Cerebellar nuclear complex (tissue), 1 donor: Measurements from ENCODE around the gene DPH5.
"Not testable (repeated sequence)": the region's sequence is repeated elsewhere in the genome, so short reads cannot be mapped to it uniquely, and the experiment has no call there.

Experiments
- DNase-seq, 2 experiments: peaks; one replicate each; lab custom pipeline; 2025; lab: John Stamatoyannopoulos, UW

The DPH5 gene

DNA sequence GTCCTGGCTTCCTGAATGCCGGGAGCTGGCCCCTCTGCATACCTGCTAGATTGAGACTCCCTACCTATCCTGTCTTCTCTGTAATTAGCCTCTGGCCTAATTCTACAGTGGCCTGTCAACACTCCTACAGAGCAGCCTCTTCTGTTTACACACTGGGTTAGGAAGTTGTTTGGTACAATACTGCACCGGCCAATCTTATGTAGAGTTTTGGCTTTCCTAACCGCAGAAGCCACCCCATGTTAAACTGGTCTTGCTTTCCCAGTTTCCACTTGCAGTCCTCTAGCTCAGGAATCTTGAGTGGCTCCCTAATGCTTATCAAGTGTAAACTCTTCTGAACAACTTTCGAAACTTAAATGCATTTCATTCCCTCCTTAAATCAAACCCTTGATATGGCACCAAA lies 42.8 kb downstream of the DPH5 start:
- DNase-seq: no peak

DNA sequence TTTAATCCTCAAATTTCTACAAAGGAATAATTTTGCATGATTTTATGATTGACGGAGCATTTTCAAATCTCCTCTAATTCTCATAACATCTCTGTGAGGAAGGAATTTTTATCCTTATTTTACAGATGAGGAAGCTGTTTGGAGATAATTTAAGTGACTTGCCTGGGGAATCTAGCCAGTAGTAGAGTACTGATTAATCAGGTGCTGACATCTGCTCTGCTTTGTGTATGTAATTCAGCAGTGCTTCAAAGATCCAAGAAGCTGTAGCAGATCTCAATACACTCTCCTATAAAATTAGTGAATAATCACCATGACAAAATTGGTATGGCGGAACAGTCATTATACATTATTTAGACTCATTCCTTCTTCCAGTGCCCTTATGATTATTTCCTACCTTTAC lies 46.0 kb downstream of the DPH5 start:
- DNase-seq: no peak

DNA sequence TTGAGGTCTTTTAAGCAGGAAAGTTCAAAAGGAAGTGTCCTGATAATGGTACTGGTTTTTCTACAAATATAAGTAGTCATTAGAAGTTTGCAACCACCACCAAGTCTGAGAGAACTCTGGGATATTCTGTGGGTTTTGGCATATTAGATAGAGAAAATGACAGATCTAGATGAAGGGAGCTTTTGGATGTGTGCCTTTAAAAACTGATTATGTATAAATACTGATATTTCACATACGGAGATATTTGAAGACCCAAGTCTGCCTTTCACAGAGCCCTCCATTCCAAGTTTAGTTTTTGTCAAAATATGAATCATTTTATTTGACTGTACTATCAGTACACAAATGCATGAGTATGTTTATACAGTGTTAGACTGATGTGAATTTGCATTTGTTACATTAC lies 48.6 kb downstream of the DPH5 start:
- DNase-seq: no peak

DNA sequence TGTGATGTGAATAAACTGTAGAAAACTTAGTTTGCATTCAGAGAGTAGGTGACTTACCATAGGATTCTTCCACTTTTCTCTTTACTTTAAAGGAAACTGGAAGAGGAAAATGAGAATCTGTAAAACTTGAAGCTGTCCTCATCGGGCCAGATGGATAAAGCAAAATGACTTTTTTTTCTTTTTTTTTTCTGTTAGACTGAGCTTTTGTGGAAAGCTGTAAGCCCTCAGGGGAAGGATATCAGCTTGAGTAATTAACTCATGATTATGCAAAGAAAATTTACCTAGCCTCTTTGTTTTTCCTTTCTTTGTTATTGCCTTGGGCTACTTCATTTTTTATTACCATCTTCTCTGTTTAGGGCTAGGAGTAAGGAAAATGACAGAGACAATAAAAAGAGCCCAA lies 53.4 kb downstream of the DPH5 start:
- DNase-seq: no peak

DNA sequence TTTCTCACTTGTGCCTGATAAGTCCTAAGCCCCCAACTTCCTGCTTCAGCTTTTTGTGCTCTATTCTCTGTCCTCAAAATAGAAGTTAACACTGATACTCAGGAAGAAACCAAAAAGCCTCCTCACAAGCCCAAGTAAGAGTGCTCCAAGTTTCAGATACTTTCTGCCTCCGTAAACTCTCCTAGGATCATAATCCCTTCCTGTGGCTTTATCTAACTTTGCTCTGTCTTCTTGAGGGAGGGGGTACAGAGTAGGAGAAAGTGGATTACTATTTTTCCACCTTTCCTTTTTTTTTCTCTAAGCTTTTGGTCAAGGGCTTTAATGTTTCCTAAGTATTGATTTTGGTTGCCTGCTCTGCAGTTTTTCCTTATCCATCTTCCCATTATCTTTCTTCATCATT lies 54.6 kb downstream of the DPH5 start:
- DNase-seq: no peak

DNA sequence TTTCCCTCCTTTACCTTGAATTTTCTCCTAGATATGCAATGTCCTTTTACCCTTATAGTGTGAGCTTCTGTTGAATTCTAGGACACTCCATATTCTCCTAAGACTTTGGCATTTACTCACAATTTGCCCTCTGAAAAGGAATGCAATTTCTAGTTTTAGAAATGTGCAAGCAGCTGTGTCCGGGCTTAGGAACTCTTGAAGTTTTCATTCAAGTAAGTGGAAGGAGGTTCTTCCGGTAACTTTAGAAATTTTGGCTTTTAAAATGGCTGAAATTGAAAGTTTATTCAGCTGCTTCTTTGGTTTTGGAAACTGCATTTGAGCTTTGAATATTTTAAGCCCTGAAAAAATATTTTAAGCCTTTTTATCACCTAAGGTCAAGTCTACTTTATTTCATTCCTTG lies 56.3 kb downstream of the DPH5 start:
- no peak for DNase-seq

DNA sequence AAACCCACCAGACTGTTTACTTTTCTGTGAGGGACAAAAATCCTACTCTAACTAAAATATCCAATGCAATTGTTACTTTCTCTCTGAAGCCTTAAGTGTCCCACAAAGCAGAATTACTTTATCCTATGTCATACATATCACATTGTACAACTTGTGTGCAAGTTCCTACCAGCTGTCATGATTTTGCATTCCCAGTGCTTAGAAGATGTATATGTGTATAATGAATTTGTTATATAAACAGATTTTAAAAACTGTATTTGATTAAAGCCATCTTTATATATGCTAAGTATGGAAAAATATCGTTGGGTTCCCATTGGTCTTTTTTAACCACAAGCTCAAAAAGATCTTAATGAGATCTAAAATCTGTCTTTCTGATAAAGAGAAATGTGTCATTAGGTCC lies 57.0 kb downstream of the DPH5 start:
- no peak for DNase-seq

DNA sequence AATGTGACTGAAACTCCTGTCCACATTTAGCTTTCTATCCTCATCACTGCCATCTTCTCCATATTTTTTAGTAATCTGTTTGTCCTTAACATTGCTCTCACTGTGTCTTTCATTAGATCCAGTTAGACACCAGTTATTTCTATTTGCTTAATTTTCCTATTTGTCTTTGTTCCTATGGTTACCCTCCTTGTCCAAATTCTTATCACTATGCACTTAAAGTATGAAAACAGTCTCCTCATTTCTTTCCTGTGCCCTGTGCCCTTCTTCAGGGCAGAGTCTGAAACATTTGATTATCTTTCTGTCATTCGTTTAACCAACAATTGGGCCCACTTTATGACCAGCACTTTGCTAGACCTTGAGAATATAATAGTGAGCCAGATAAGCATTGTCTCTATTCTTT lies 65.5 kb downstream of the DPH5 start:
- DNase-seq: no peak

DNA sequence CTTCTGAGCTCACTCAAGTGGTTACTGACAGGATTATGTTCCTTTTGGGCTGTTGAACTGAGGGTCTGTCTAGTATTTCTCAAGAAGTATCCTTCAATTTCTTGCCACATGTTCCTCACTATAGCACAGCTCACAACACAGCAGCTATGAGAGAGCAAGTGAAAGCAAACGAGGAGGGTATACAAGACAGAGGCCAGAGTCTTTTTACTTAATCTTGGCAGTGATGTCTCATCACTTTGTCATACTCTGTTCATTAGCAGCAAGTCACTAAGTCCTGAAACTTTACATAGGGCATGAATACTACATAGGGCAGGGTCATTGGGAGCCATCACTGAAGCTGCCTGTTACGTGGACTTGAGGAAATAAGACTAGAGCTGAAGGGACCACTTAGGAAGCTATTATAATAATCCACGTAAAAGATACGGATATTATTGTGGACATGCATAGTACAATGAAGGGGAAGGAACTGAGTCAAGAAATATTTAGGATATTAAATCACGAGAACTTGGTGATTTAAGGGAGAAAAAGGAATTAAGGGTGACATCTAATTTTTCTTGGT lies 66.0 kb downstream of the DPH5 start:
- DNase-seq: no peak

DNA sequence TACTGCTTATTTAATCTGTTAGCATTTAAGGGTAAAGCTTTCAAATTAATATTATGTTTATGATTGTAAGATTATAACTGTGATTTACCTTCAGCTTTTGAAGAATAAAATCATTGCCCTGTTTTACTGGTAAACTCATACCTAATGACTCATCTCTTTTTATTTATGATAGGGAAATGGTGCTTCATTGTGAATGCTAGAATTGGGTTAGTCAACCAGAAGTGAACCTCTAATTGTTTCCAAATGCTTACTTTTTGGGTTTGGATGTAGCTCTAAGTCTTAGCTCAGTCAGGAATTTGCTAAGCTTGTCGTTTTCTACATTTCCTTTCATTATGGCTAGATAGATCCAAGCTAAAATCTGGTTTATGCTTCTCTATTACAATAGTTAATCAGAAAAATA lies 70.3 kb downstream of the DPH5 start:
- DNase-seq: no peak

DNA sequence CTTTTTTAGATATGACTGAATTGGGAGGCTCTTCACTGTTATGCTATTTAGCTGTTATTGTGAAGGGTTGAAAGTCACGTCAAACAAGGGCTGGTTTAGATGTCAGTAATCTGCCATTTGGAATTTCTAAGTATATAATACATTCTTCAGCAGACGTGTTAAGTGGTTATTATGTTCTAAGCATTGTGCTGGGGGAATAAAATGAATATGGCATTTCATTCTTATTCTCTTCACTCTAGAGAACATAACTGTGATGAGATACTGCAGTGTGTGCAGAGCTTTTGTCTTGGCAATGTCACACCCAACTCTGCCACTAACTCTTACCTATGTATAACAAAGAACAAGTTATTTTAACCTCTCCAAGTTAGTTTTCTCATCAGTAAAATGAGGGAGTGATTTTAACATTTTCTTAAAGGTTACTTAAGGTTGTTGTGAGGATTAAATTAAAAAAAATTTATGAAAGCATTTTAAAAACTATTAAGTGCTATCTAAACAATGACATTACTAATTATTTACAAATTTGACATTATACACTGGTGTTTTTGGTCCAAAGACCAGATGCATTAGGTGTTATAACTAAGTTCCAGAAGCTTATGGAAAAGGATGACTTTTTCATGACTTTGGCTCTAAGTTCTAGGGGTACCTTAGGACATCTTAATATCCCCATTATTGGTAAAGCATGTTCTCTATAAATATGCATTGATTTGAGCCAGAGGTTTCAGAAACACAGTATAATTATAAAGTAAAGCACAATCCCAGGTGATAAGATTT lies 71.4 kb downstream of the DPH5 start:
- DNase-seq: no peak

DNA sequence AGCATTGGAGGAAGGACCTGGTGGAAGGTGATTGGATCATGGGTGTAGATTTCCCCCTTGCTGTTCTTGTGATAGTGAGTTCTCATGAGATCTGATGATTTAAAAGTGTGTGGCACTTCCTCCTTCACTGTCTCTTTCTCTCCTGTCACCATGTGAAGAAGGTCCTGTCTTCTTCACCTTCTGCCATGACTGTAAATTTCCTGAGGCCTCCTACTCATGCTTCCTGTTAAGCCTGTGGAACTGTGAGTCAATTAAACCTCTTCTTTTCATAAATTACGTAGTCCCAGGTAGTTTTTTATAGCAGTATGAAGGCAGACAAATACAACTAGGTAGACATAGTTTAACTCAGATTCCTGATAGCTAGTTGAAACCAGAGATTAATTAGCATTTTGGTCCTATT lies 72.6 kb downstream of the DPH5 start:
- not testable (repeated sequence) for DNase-seq

DNA sequence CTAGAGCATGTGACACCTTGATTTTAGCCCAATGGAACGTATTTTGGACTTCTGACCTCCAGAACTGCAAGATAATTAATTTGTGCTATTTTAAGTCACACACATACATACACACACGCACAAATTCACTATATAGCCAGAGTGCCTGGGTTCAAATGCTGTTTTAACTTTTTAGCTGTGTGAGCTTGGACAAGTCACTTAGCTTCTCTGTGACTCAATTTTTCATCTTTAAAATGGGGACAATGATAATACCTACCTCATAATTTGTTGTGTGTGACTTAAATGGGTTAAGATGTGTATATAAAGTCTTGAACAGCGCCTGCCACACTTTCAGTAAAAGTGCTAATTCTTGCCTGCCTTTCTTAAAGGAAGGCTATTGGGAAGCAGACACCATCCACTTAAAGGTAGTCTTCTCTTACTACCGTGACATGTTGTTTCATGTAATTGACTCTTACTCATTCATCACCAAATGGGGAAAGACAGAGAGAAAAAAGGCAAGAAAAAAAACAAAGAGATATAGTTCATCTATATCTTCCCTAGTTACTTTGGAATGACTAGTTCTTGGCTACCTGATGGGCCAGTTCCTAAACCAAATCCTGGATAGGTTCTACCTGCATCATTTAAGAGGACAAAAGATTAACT lies 73.4 kb downstream of the DPH5 start:
- no peak for DNase-seq

DNA sequence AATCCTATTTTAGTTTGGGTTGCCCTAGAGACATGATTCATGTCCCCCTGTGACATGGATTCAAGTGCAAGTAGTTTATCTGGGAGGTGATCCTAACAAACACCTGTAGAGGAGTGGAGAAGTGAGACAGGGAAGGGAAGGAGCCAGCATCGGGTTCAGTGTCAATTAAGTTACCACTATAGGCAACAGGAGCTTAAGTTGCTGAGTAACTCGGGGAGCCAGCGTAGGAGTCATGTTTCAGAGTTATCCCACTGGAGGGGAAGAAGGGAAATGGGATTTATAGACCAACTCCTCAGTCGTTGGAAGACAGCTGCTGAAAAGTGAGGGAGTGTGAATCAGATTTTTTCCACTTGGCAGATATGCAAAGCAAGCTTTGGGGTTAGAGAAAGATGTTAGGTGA lies 74.8 kb downstream of the DPH5 start:
- DNase-seq: no peak

DNA sequence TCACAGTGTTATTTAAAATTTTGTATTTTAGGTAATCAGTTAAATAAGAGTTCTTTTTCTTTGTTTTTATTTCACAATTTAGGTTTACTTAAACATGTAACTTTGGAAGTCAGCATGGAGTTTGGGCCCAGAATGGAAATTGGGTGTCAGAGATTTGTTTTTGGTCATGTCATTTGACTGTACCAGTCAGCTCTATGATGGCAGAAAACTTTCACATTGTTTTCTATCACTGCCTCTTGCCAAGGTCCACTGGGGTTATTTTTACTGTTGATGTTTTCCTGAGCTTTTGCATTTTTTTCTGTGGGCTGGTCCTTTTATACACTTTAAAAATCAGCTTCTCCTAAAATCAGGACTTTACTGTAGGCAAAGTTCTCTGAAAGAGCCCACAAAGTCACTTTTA lies 75.2 kb downstream of the DPH5 start:
- no peak for DNase-seq

DNA sequence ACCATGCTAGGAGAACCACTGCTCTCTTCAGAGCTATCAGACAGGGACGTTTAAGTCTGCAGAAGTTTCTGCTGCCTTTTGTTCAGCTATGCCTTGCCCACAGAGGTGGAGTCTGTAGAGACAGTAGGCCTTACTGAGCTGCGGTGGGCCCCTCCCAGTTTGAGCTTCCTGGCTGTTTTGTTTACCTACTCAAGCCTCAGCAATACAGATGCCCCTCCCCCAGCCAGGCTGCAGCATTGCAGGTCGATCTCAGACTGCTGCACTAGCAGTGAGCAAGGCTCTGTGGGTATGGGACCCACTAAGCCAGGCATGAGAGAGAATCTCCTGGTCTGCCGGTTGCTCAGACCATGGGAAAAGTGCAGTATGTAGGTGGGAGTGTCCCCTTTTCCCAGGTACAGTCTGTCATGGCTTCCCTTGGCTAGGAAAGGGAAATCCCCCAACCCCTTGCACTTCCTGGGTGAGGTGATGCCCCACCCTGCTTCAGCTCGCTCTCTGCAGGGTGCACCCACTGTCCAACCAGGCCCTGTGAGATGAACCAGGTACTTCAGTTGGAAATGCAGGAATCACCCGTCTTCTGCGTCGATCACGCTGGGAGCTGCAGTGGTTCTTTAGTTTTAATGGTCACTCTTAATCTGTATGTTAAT lies 75.9 kb downstream of the DPH5 start:
- DNase-seq: not testable (repeated sequence)

DNA sequence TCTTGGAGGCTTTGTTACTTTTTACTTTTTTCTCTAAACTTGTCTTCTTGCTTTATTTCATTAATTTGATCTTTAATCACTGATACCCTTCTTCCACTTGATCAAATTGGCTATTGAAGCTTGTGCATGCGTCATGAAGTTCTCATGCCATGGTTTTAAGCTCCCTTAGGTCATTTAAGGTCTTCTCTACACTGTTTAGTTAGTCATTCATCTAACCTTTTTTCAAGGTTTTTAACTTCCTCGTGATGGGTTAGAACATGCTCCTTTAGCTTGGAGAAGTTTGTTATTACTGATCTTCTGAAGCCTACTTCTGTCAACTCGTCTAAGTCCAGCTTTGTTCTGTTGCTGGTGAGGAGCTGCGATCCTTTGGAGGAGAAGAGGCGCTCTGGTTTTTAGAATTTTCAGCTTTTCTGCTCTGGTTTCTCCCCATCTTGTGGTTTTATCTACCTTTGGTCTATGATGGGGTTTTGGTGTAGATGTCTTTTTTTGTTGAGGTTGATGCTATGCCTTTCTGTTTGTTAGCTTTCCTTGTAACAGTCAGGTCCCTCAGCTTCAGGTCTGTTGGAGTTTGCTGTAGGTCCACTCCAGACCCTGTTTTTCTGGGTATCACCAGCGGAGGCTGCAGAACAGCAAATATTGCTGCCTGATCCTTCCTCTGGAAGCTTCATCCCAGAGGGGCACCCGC lies 76.7 kb downstream of the DPH5 start:
- DNase-seq: not testable (repeated sequence)

DNA sequence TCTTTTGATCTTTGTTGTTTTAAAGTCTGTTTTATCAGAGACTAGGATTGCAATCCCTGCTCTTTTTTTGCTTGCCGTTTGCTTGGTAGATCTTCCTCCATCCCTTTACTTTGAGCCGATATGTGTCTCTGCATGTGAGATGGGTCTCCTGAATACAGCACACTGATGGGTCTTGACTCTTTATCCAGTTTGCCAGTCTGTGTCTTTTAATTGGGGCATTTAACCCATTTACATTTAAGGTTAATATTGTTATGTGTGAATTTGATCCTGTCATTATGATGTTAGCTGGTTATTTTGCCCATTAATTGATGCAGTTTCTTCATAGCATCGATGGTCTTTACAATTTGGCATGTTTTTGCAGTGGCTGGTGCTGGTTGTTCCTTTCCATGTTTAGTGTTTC lies 77.8 kb downstream of the DPH5 start:
- not testable (repeated sequence) for DNase-seq

DNA sequence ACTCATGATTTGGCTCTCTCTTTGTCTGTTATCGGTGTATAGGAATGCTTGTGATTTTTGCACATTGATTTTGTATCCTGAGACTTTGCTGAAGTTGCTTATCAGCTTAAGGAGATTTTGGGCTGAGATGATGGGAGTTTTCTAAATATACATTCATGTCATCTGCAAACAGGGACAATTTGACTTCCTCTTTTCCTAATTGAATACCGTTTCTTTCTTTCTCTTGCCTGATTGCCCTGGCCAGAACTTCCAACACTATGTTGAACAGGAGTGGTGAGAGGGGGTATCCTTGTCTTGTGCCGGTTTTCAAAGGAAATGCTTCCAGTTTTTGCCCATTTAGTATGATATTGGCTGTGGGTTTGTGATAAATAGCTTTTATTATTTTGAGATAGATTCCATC lies 79.5 kb downstream of the DPH5 start:
- DNase-seq: not testable (repeated sequence)

DNA sequence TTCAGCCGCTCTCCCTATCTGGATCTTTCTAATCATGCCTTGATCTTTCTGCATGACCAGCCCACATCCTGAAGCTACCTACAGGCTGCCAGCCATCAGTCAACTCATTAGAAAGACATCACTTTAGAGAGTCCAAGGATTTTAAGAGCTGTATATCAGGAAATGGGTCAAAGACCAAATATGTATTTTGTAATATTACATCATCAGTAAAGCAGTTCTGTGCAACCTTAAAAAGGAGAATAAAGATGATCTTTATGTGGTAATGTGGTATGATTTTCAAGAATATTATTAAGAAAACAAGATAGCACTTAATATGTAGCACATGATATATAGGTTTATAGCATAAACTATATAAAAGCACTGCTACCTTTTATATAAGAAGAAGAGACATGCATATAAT lies 82.1 kb downstream of the DPH5 start:
- DNase-seq: no peak

DNA sequence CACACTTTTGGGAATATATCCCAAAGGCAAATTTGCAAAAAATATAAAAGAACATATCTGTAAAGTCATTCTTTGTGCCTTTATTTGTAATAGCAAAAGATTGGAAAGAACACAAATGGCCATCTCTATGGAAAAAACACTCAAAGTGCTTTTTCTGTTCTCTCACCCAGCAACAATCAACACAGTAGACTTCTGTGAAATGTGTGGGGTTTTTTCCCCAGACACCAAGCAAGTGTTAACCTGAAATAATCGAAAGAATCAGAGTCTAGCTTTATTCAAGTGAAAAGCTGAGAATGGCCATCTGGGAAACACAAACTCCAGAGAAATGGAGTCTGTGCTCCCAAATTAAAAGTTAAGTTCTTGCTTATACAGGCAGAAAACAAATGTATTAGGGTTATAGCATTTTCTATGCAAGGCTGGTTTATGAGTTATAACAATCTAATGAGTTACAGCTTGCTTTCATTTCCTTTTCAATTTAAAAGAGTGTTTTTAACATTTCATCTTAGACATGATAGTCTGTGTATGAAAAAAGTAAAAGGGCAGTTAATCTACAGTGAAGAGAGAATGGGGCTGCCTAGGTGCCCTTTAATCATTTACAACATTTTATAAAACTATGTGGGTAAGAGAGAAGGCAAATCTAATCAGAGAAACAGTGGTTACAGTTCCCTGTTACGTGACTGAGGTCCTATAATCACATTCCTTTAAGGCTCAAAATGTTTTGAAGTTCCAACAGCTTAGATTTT lies 83.1 kb downstream of the DPH5 start:
- no peak for DNase-seq
